K562 (cell line): ENCODE measurements around the gene LATS2. TPM values are rescaled to one million over a fixed set of nuclear protein-coding genes. Genes with fewer than 3 reads are reported as not detected.

Source experiments
- ATAC-seq: fragments of 200-7000 bp; cut with Tn5 transposase; 3 replicates; pipeline ENCODE4 v1.9.1; 2020; ENCODE audit warnings: moderate library complexity
- BruUV-seq: library from RNA; stranded (reverse); fragments of 400-500 nt; replicated peaks from 2 replicates; lab custom pipeline; 2021; lab: Mats Ljungman, UMichigan
- CTCF ChIA-PET: fragments of 300-600 bp; formaldehyde crosslinking; extraction: SDS; loops from one replicate; lab custom pipeline; 2021; ENCODE audit warnings: low intra/inter-chr PET ratio; lab: Yijun Ruan, JAX
- POLR2A ChIA-PET: fragments of 300-600, 350-650 bp; sonication (Branson Sonifier 250); formaldehyde crosslinking; extraction: SDS; loops from one replicate; lab custom pipeline; 2021; ENCODE audit warnings: antibody characterized with exemption, inconsistent platforms; lab: Yijun Ruan, JAX
- DNase-seq, 4 experiments: peaks; one replicate each; pipeline versions ENCODE4 v3.0.0 to v3.0.0-alpha.2; 2011 to 2018; ENCODE audit warnings: low spot score in 3 of 4, mixed read lengths in 3 of 4; ENCODE audit errors: extremely low read depth in 1 of 4
- FAIRE-seq: peaks from 2 replicates; lab custom pipeline; 2011; peaks lifted over from hg19 to GRCh38; lab: Jason Lieb, UNC
- H2AFZ ChIP-seq: 2 replicates; pipeline ENCODE4 v1.6.0; 2011; ENCODE audit warnings: low read depth, low read length, control low read depth, inconsistent platforms
- H3K27ac ChIP-seq: fragments of 200-600 bp; 3 replicates; pipeline ENCODE4 v1.8.0; 2011; ENCODE audit warnings: low read depth, mild to moderate bottlenecking, control low read depth, inconsistent platforms, low read length, moderate library complexity, mixed read lengths; ENCODE audit errors: extremely low read depth
- H3K27me3 ChIP-seq, 2 experiments: fragments of 300-600 bp in 1 of 2; 2 replicates in 1 of 2; 3 replicates in 1 of 2; pipeline versions ENCODE4 v1.6.0 to v1.8.0; 2011; ENCODE audit warnings: inconsistent platforms in 2 of 2, low read length in 2 of 2, mild to moderate bottlenecking in 1 of 2, mixed read lengths in 1 of 2, moderate library complexity in 1 of 2; ENCODE audit not compliant: control insufficient read depth in 2 of 2, insufficient read depth in 2 of 2
- H3K36me3 ChIP-seq: fragments of 300-600 bp; 3 replicates; pipeline ENCODE4 v1.8.0; 2011; ENCODE audit warnings: mild to moderate bottlenecking, low read length, inconsistent platforms; ENCODE audit not compliant: control insufficient read depth, insufficient read depth
- H3K4me1 ChIP-seq, 2 experiments: fragments of 200-600 bp in 1 of 2; replicated peaks in 1 of 2; 2 replicates in 1 of 2; 3 replicates in 1 of 2; pipeline versions ENCODE4 v1.5.1 to v1.8.0; 2011; ENCODE audit warnings: inconsistent platforms in 2 of 2, low read length in 2 of 2, mild to moderate bottlenecking in 1 of 2, mixed read lengths in 1 of 2, moderate library complexity in 1 of 2; ENCODE audit not compliant: control insufficient read depth in 2 of 2, insufficient read depth in 2 of 2
- H3K4me2 ChIP-seq: 2 replicates; pipeline ENCODE4 v1.6.1; 2011; ENCODE audit warnings: low read length, control low read depth, inconsistent platforms, mixed read lengths; ENCODE audit not compliant: insufficient read depth
- H3K4me3 ChIP-seq: fragments of 200-600 bp; sonication (generic), shearing (Covaris generic); 2 replicates; pipeline ENCODE4 v1.5.1; 2016; ENCODE audit warnings: control low read depth, inconsistent platforms
- H3K79me2 ChIP-seq: fragments of 200-600 bp; 3 replicates; pipeline ENCODE4 v1.8.0; 2011; ENCODE audit warnings: low read length, inconsistent platforms; ENCODE audit not compliant: control insufficient read depth, insufficient read depth
- H3K9ac ChIP-seq, 2 experiments: 2 replicates each; pipeline versions ENCODE4 v1.6.0 to v1.6.1; 2011; ENCODE audit warnings: low read depth in 2 of 2, low read length in 2 of 2, control low read depth in 1 of 2, inconsistent platforms in 1 of 2, mild to moderate bottlenecking in 1 of 2, mixed read lengths in 1 of 2; ENCODE audit not compliant: insufficient read depth in 1 of 2
- H3K9me1 ChIP-seq: one replicate; pipeline ENCODE4 v1.6.0; 2011; ENCODE audit warnings: inconsistent platforms, mild to moderate bottlenecking, low read length, moderate library complexity; ENCODE audit not compliant: control insufficient read depth, insufficient read depth
- H3K9me3 ChIP-seq: replicated peaks from 2 replicates; pipeline ENCODE4 v1.5.1; 2011; ENCODE audit warnings: low read depth, low read length, inconsistent platforms; ENCODE audit not compliant: control insufficient read depth, insufficient read depth
- H4K20me1 ChIP-seq: replicated peaks from 2 replicates; pipeline ENCODE4 v1.6.1; 2011; ENCODE audit warnings: low read length, inconsistent platforms, mixed read lengths; ENCODE audit not compliant: control insufficient read depth, insufficient read depth
- HNRNPK ChIP-seq: fragments of 200-400 bp; formaldehyde crosslinking; IDR thresholded peaks from one replicate; pipeline ENCODE4 v1.6.1; 2018; ENCODE audit warnings: mild to moderate bottlenecking, low read depth, low read length; ENCODE audit not compliant: poor library complexity, severe bottlenecking
- MYC ChIP-seq, 2 experiments: fragments of 250-450 bp in 1 of 2; sonication (Bioruptor Pico) in 1 of 2; IDR thresholded peaks; 2 replicates each; pipeline versions ENCODE4 v1.5.1 to v1.6.1; 2012 to 2021; ENCODE audit warnings: low read depth in 2 of 2, borderline replicate concordance in 1 of 2, improper control_type of control experiment in 1 of 2, low read length in 1 of 2, mild to moderate bottlenecking in 1 of 2, moderate library complexity in 1 of 2
- RBM15 ChIP-seq: fragments of 200-400 bp; formaldehyde crosslinking; IDR thresholded peaks from 2 replicates; pipeline ENCODE4 v1.6.1; 2018; ENCODE audit warnings: mild to moderate bottlenecking, low read length, moderate library complexity; ENCODE audit not compliant: insufficient read depth
- SMAD3 ChIP-seq: fragments of 450-650 bp; formaldehyde crosslinking; conservative IDR thresholded peaks from 2 replicates; pipeline ENCODE4 v1.4.0; 2020; ENCODE audit warnings: mild to moderate bottlenecking
- SMARCC2 ChIP-seq: fragments of 450-650 bp; IDR thresholded peaks from 2 replicates; pipeline ENCODE4 v1.6.1; 2017; ENCODE audit warnings: antibody characterized with exemption, moderate library complexity, mild to moderate bottlenecking, low read depth
- TBL1XR1 ChIP-seq, 2 experiments: IDR thresholded peaks; 2 replicates each; pipeline ENCODE4 v1.6.1; 2012; ENCODE audit warnings: improper control_type of control experiment in 2 of 2, low read length in 2 of 2, mild to moderate bottlenecking in 1 of 2
- TEAD4 ChIP-seq, 2 experiments: sonication (generic) in 1 of 2; formaldehyde crosslinking in 1 of 2; IDR thresholded peaks; 2 replicates each; pipeline versions ENCODE4 v1.6.1 to v1.8.0; 2012 to 2022; ENCODE audit warnings: borderline replicate concordance in 1 of 2, inconsistent platforms in 1 of 2, low read length in 1 of 2, mild to moderate bottlenecking in 1 of 2, missing genetic modification reagents in 1 of 2
- ZBED1 ChIP-seq: IDR thresholded peaks from 2 replicates; pipeline ENCODE4 v1.6.1; 2014
- ZKSCAN1 ChIP-seq: fragments of 150-350 bp; IDR thresholded peaks from 2 replicates; pipeline ENCODE4 v1.6.1; 2016; ENCODE audit warnings: low read depth, low read length
- ZNF12 ChIP-seq: sonication (generic); formaldehyde crosslinking; IDR thresholded peaks from 2 replicates; pipeline ENCODE4 v1.4.0; 2020; ENCODE audit warnings: mild to moderate bottlenecking, missing genetic modification reagents
- ZNF197 ChIP-seq: fragments of 200-800 bp; sonication (Bioruptor generic); IDR thresholded peaks from 2 replicates; pipeline ENCODE4 v1.6.1; 2016; ENCODE audit warnings: low read depth, missing genetic modification characterization, missing compliant biosample characterization
- ZNF354B ChIP-seq: fragments of 250-450 bp; sonication (Bioruptor Pico); IDR thresholded peaks from 2 replicates; pipeline ENCODE4 v1.4.0; 2020
- ZNF408 ChIP-seq: fragments of 250-450 bp; sonication (Bioruptor Pico); IDR thresholded peaks from 2 replicates; pipeline ENCODE4 v1.4.0; 2020; ENCODE audit warnings: low read depth, mild to moderate bottlenecking, moderate library complexity
- WGBS: fragments of 100-300 bp; shearing (Covaris generic); methylation state at CpG from one replicate; pipeline ENCODE4 v1.1.6; 2016; ENCODE audit warnings: low coverage, mixed read lengths; ENCODE audit not compliant: insufficient coverage; ENCODE audit errors: missing lambda C conversion rate; 5-methylcytosine and 5-hydroxymethylcytosine counted together
- in situ Hi-C: fragments of 300-500 bp; cut with MboI; formaldehyde crosslinking; loops from 4 replicates; pipeline ENCODE4 v1.15.0; 2018; ENCODE audit warnings: inconsistent platforms, mixed read lengths
- intact Hi-C: fragments of 100-400 bp; cut with micrococcal nuclease; formaldehyde crosslinking; loops from 2 replicates; pipeline ENCODE4 v1.14.2; 2022
- polyA plus RNA-seq, 8 experiments: library from polyadenylated mRNA; depleted of rRNA in 4 of 8; stranded (reverse) in 5 of 8; unstranded in 3 of 8; fragments of >200 nt; fragmentation: Nextera tagmentation in 2 of 8; fragmentation: Illumina TruSeq in 1 of 8; extraction: Ambion mirVana in 2 of 8; extraction: Trizol in 1 of 8; gene quantifications; 2 replicates each; pipeline versions ENCODE4 v1.2.1 to v1.2.3, GENCODE V29; 2011 to 2014; ENCODE audit warnings: inconsistent platforms in 1 of 8, missing spikeins in 1 of 8
- total RNA-seq, 7 experiments: library from RNA; depleted of rRNA in 6 of 7; stranded (reverse); fragments of >200 nt in 6 of 7; fragmentation: Illumina TruSeq in 2 of 7; extraction: Trizol in 2 of 7; gene quantifications; 2 replicates each; pipeline versions ENCODE4 v1.2.1 to v1.2.3, GENCODE V29; 2011 to 2021; ENCODE audit warnings: low replicate concordance in 1 of 7
- TF ChIP-seq, protein P1 (sequence below): IDR thresholded peaks from 2 replicates; pipeline ENCODE4 v1.6.1; 2016; ENCODE audit warnings: missing genetic modification characterization, missing compliant biosample characterization
- TF ChIP-seq, protein P2 (sequence below): fragments of 150-350 bp; IDR thresholded peaks from 2 replicates; pipeline ENCODE4 v1.6.1; 2014; ENCODE audit warnings: low read depth, mild to moderate bottlenecking, low read length, borderline replicate concordance

The LATS2 gene
- total and polyA plus RNA-seq, 9 of the 15 experiments (the other 6 are each of a cell fraction or from before 2014, with no cell fraction given) = 0.18 to 3.7 (median 0.76) TPM

DNA sequence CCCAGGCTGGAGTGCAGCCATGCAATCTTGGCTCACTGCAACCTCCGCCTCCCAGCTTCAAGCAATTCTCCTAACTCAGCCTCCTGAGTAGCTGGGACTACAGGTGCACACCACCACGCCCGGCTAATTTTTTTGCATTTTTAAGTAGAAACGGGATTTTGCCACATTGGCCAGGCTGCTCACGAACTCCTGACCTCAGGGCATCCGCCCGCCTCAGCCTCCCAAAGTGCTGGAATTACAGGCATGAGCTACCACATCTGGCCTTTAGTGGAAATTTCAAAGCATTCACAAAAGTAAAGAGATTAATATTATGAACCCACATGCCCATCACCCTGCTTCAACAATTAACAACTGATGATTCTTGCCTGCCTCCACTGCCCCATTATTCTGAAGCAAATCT is 20.5 kb upstream of the LATS2 start (continued):
- TF ChIP-seq, protein P1, sequence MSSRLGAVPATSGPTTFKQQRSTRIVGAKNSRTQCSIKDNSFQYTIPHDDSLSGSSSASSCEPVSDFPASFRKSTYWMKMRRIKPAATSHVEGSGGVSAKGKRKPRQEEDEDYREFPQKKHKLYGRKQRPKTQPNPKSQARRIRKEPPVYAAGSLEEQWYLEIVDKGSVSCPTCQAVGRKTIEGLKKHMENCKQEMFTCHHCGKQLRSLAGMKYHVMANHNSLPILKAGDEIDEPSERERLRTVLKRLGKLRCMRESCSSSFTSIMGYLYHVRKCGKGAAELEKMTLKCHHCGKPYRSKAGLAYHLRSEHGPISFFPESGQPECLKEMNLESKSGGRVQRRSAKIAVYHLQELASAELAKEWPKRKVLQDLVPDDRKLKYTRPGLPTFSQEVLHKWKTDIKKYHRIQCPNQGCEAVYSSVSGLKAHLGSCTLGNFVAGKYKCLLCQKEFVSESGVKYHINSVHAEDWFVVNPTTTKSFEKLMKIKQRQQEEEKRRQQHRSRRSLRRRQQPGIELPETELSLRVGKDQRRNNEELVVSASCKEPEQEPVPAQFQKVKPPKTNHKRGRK (tag) = no peak
- no peak for TF ChIP-seq SMAD3 (CRISPR knock-in tag)
- TF ChIP-seq HNRNPK = no peak

DNA sequence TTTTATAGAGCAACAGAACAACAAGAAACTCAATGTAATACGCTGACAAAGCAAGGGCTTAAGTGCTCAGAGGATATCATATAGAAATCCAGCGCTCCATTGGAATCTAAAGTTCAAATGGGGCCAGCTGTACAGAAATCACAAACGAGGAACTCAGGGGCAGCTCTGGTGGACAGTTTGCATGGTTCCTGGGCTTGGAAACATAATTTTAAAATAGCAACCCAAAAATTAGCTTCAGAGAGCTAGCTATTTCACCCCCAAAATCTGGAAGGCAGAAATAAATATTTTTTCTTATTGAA is 19.2 kb upstream of the LATS2 start:
- no peak for FAIRE-seq
- no peak overlapping the region for H3K27ac ChIP-seq
- no peak for TF ChIP-seq RBM15
- no peak for TF ChIP-seq ZBED1
- TF ChIP-seq ZNF408 (CRISPR knock-in tag) = no peak
- TF ChIP-seq, protein P1 (tag) = no peak
- TF ChIP-seq, protein P2, sequence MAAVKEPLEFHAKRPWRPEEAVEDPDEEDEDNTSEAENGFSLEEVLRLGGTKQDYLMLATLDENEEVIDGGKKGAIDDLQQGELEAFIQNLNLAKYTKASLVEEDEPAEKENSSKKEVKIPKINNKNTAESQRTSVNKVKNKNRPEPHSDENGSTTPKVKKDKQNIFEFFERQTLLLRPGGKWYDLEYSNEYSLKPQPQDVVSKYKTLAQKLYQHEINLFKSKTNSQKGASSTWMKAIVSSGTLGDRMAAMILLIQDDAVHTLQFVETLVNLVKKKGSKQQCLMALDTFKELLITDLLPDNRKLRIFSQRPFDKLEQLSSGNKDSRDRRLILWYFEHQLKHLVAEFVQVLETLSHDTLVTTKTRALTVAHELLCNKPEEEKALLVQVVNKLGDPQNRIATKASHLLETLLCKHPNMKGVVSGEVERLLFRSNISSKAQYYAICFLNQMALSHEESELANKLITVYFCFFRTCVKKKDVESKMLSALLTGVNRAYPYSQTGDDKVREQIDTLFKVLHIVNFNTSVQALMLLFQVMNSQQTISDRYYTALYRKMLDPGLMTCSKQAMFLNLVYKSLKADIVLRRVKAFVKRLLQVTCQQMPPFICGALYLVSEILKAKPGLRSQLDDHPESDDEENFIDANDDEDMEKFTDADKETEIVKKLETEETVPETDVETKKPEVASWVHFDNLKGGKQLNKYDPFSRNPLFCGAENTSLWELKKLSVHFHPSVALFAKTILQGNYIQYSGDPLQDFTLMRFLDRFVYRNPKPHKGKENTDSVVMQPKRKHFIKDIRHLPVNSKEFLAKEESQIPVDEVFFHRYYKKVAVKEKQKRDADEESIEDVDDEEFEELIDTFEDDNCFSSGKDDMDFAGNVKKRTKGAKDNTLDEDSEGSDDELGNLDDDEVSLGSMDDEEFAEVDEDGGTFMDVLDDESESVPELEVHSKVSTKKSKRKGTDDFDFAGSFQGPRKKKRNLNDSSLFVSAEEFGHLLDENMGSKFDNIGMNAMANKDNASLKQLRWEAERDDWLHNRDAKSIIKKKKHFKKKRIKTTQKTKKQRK = no peak
- TF ChIP-seq ZKSCAN1 = no peak
- no peak for TF ChIP-seq ZNF354B
- TF ChIP-seq SMARCC2 = no peak
- TF ChIP-seq ZNF12 = no peak
- no peak for TF ChIP-seq TEAD4 (IDR thresholded peaks at IDR 0.05; ENCODE audit: low read length)
- no peak for TF ChIP-seq TEAD4 (CRISPR knock-in tag; IDR thresholded peaks at IDR 0.05; ENCODE audit: borderline replicate concordance)
- no peak for TF ChIP-seq TBL1XR1 (IDR thresholded peaks at IDR 0.05; ENCODE audit: low read length in 2 of 2)
- TF ChIP-seq MYC (IDR thresholded peaks at IDR 0.05; ENCODE audit: low read depth, low read length) = no peak
- TF ChIP-seq MYC (CRISPR knock-in tag; IDR thresholded peaks at IDR 0.05; ENCODE audit: borderline replicate concordance, low read depth) = no peak
- TF ChIP-seq ZNF197 = no peak

More for the DNA sequence above, 19.2 kb upstream of the LATS2 start:
- Histone ChIP-seq H3K9me3 (no peaks in the 10 kb centered on the region), H2AFZ (no peak overlapping the region), H3K4me3 (no peak overlapping the region), H3K4me1 (peaks cover 0 to under 1% of the 10 kb centered on the region in 2 experiments; a peak in 1 of 5 replicates), H3K4me2 (no peak overlapping the region), H3K9me1 (no peaks in the 10 kb centered on the region), H3K36me3 (no peaks in the 10 kb centered on the region), H3K9ac (no peak overlapping the region), H4K20me1 (no peaks in the 10 kb centered on the region), H3K79me2 (no peaks in the 10 kb centered on the region), H3K27me3 (peaks cover 9 to 16% of the 10 kb centered on the region in 2 experiments; a peak in 3 of 5 replicates)
- no TSS peak for BruUV-seq
- intact Hi-C loops (no loop called here), in situ Hi-C loops (no loop called here)
- ChIA-PET POLR2A (no interaction called here), CTCF (no interaction called here)
- WGBS = 0% methylated on average over 2 of the region's 3 CpGs
- ATAC-seq (no peak), DNase-seq (no peak)
